T-helper 2 cell treated with Interferon-gamma antibody and Interleukin-4, amounts not matched to agents 5 μg/mL and 100 μg/mL, for 36 hours (primary cell): ENCODE results near the gene PSPC1.

ENCODE experiments used
- DNase-seq: peaks from one replicate; pipeline ENCODE4 v3.0.0; 2021; ENCODE audit warnings: low spot score
- H3K27ac Mint-ChIP-seq: one replicate; pipeline ENCODE4 v1.8.0; 2021; ENCODE audit warnings: mild to moderate bottlenecking, mixed read lengths
- H3K27me3 Mint-ChIP-seq: one replicate; pipeline ENCODE4 v1.8.0; 2021; ENCODE audit warnings: low read depth, mixed read lengths
- H3K36me3 Mint-ChIP-seq: one replicate; pipeline ENCODE4 v1.8.0; 2021; ENCODE audit warnings: low read depth, mixed read lengths
- H3K4me1 Mint-ChIP-seq: one replicate; pipeline ENCODE4 v1.8.0; 2021; ENCODE audit warnings: low read depth, mixed read lengths
- H3K4me3 Mint-ChIP-seq: one replicate; pipeline ENCODE4 v1.8.0; 2022; ENCODE audit warnings: mild to moderate bottlenecking, moderate library complexity, mixed read lengths
- H3K9me3 Mint-ChIP-seq: one replicate; pipeline ENCODE4 v1.8.0; 2021; ENCODE audit warnings: mixed read lengths

The PSPC1 gene

GRCh38 chr13:19674898-19675297, 107.8 kb downstream of the PSPC1 start:
- Mint-ChIP-seq H3K27ac (no peak overlapping the region), H3K9me3 (no peaks in the 10 kb centered on the region), H3K4me1 (no peaks in the 10 kb centered on the region), H3K36me3 (peaks cover 64% of the 10 kb centered on the region), H3K4me3 (no peak overlapping the region), H3K27me3 (no peaks in the 10 kb centered on the region)
- DNase-seq = no peak

DNA sequence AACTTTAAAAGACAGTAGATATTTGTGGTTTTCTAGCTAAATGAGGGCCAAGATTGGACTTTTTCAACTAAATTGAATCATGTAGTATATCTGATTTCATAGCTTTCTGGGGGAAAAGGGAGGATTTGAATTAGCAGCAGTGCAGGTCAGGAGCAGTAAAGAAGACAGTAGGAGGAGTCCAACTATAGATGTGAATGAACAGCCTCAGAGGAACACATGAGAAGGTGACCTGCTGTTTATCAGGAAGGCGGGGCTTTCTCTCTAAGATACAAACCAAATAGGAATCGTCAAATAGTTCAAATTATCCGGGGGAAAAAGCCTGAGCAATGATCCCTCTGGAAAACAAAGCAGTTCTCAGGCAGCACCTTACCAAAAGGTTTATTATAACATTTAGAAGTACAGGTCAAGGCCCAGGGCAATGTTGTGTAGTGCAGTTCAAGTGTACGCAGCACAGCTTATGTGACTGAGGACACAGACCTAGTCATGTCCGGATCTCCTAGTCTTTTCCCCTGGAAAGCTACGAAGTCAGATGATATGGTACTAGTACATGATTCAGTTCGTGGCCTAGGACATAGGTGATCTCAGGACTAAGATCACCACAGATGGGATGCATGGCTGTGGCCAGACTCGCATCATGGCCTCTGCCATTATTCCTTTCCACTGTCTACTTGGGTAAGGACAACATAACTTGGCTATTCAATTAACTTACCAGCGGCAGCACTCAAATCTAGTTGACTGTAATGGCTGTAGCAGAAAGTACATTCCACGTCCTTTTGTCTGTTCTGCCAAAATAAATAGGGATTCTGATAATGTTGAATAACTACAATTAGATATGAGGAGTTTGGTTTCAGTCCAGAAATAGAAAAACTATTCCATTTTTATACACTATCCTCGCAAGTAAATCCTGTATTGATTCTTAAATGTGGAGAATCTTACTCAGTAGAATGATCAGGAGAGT, 109.0 kb downstream of the PSPC1 start:
- Mint-ChIP-seq H3K27ac (no peak overlapping the region), H3K27me3 (no peaks in the 10 kb centered on the region), H3K4me3 (no peak overlapping the region), H3K36me3 (peaks cover 64% of the 10 kb centered on the region), H3K4me1 (no peaks in the 10 kb centered on the region), H3K9me3 (no peaks in the 10 kb centered on the region)
- DNase-seq = no peak

DNA sequence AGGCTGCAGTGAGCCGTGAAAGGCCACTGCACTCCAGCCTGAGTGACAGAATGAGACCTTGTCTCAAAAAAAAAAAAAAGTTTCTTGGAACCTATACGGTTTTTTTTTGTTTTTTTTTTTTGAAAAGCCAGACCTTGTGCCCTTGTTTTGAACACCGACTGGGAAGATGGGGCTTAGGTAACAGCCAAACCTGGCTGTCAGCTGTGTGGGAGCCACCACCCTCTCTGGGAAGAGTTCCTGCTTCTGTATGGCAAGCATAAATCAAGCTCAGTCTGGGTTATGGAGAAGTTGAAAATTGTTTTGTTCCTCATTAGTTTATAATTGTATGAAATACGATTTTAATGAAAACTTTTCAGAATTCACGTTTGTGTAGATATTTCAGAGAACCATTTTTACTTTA, 109.8 kb downstream of the PSPC1 start:
- Mint-ChIP-seq H3K4me3 (no peak overlapping the region), H3K9me3 (no peaks in the 10 kb centered on the region), H3K27me3 (no peaks in the 10 kb centered on the region), H3K36me3 (peaks cover 71% of the 10 kb centered on the region), H3K27ac (no peak overlapping the region), H3K4me1 (no peaks in the 10 kb centered on the region)
- DNase-seq = no peak

- Mint-ChIP-seq H3K27me3 (no peaks in the 10 kb centered on the region), H3K4me3 (no peak overlapping the region), H3K9me3 (no peaks in the 10 kb centered on the region), H3K4me1 (no peaks in the 10 kb centered on the region), H3K36me3 (peaks cover 69% of the 10 kb centered on the region), H3K27ac (no peak overlapping the region)
- DNase-seq = no peak
Measured at GRCh38 chr13:19670147-19670546, 112.6 kb downstream of the PSPC1 start.

DNA sequence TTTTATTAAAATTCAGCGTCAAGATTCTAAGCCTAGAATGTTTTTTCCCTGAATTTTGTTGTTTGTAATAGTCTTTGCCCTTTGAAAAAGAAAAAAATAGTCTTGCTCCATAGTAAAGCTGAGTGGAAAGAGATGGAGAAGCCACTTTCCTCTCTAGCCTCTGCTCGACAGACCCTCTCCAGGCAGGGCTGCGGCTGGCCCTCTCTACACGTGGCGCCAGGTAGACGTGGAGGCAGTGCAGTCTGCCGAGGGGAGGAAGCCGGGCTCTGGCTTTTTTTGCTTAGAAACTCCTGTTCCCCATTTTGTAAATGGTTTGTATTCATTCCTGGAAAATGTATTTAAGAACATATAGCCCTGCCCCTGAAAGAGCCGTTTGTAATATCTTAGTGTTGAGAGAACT, 114.0 kb downstream of the PSPC1 start:
- Mint-ChIP-seq H3K4me1 (no peaks in the 10 kb centered on the region), H3K27ac (no peak overlapping the region), H3K9me3 (no peaks in the 10 kb centered on the region), H3K27me3 (no peaks in the 10 kb centered on the region), H3K36me3 (peaks cover 69% of the 10 kb centered on the region), H3K4me3 (no peak overlapping the region)
- no peak for DNase-seq

DNA sequence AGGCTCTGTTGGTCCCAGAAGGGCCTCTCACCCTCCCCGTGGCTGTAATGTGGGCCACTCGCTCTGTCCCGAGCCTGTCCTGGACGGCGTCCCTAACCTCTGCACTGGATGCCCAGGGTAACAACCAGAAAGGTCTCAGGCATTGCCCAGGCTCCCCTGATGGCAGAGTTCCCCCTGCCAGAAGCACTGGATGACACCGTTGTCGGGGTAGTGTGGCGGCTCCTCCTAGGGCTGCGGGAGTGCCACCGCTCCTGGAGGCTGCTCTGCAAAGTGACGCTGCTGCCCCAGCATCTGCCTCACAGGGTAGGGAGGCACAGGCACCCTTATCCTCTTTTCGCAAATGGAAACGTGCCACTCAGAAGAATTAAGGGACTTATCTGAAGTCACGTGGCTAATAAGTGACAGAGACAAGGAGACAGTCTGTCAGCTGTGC, 117.3 kb downstream of the PSPC1 start:
- no peaks in the 10 kb centered on the region for H3K9me3 Mint-ChIP-seq
- H3K27me3 Mint-ChIP-seq = no peaks in the 10 kb centered on the region
- peaks cover 64% of the 10 kb centered on the region for H3K36me3 Mint-ChIP-seq
- H3K4me1 Mint-ChIP-seq = no peaks in the 10 kb centered on the region
- no peak overlapping the region for H3K27ac Mint-ChIP-seq
- no peak overlapping the region for H3K4me3 Mint-ChIP-seq
- no peak for DNase-seq

GRCh38 chr13:19664481-19665230, 118.1 kb downstream of the PSPC1 start:
- no peak for DNase-seq
- no peak overlapping the region for H3K27ac Mint-ChIP-seq

DNA sequence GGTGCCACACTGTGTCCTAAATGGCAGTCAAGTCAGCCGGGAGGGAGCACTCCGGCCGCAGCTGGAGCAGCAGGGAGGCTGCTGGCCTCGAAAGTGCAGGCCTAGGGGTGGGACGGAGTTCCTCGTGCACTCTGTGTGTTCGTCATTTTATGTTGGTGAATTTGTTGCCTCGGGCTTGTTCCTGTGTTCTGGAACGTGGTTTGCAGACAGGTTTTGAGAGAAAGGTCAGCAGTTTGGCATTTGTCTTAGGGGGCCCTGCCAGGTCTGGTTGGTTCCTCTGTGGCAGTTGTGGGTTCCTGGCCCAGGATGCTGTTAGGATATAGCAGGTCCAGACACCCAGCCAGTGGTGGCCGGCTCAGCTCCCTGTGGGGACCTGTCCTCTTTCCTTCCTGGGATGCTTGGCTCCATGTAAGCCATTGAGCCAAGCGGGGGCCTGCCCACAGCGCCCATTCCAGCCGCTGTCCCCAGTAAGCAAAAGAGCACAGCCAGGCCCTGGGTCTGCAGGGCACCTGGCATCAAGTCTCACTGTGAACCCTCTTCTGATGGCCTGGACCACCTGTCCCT, 119.2 kb downstream of the PSPC1 start:
- H3K27ac Mint-ChIP-seq = no peak overlapping the region
- no peaks in the 10 kb centered on the region for H3K27me3 Mint-ChIP-seq
- peaks cover 63% of the 10 kb centered on the region for H3K36me3 Mint-ChIP-seq

More at GRCh38 chr13:19664481-19665230, 118.1 kb downstream of the PSPC1 start:
- no peaks in the 10 kb centered on the region for H3K27me3 Mint-ChIP-seq
- no peaks in the 10 kb centered on the region for H3K4me1 Mint-ChIP-seq
- H3K36me3 Mint-ChIP-seq = peaks cover 59% of the 10 kb centered on the region
- H3K9me3 Mint-ChIP-seq = no peaks in the 10 kb centered on the region
- no peak overlapping the region for H3K4me3 Mint-ChIP-seq

DNA sequence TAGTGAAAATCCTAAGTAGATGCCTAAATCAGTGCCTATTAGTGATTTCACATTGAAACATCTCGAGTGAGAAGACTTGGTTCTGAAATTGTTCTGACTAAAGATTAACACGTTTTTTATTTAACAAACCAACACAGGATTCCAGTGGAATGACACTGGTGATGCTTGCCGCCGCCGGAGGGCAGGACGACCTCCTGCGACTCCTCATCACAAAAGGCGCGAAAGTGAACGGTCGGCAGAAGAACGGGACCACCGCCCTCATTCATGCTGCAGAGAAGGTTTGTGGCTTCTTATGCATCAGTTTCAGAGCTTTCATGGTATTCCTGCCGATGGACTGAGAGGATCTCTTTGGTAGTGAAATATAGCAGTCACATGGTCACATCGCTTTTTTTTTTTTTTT, 121.2 kb downstream of the PSPC1 start:
- H3K4me1 Mint-ChIP-seq = no peaks in the 10 kb centered on the region
- no peak for DNase-seq
- H3K9me3 Mint-ChIP-seq = no peaks in the 10 kb centered on the region
- no peaks in the 10 kb centered on the region for H3K27me3 Mint-ChIP-seq
- H3K27ac Mint-ChIP-seq = no peak overlapping the region
- H3K36me3 Mint-ChIP-seq = peaks cover 55% of the 10 kb centered on the region
- no peak overlapping the region for H3K4me3 Mint-ChIP-seq

More for the DNA sequence above, 119.2 kb downstream of the PSPC1 start:
- Mint-ChIP-seq H3K4me1 (no peaks in the 10 kb centered on the region), H3K4me3 (no peak overlapping the region), H3K9me3 (no peaks in the 10 kb centered on the region)
- no peak for DNase-seq

GRCh38 chr13:19661126-19661525, 121.6 kb downstream of the PSPC1 start:
- Mint-ChIP-seq H3K9me3 (no peaks in the 10 kb centered on the region), H3K27me3 (no peaks in the 10 kb centered on the region), H3K4me3 (no peak overlapping the region), H3K27ac (no peak overlapping the region), H3K36me3 (peaks cover 55% of the 10 kb centered on the region), H3K4me1 (no peaks in the 10 kb centered on the region)
- no peak for DNase-seq

- no peaks in the 10 kb centered on the region for H3K4me1 Mint-ChIP-seq
- peaks cover 48% of the 10 kb centered on the region for H3K36me3 Mint-ChIP-seq
- no peak overlapping the region for H3K4me3 Mint-ChIP-seq
- H3K27me3 Mint-ChIP-seq = no peaks in the 10 kb centered on the region
- no peak for DNase-seq
- H3K9me3 Mint-ChIP-seq = no peaks in the 10 kb centered on the region
- H3K27ac Mint-ChIP-seq = no peak overlapping the region
Measured at GRCh38 chr13:19658831-19659230, 123.9 kb downstream of the PSPC1 start.

DNA sequence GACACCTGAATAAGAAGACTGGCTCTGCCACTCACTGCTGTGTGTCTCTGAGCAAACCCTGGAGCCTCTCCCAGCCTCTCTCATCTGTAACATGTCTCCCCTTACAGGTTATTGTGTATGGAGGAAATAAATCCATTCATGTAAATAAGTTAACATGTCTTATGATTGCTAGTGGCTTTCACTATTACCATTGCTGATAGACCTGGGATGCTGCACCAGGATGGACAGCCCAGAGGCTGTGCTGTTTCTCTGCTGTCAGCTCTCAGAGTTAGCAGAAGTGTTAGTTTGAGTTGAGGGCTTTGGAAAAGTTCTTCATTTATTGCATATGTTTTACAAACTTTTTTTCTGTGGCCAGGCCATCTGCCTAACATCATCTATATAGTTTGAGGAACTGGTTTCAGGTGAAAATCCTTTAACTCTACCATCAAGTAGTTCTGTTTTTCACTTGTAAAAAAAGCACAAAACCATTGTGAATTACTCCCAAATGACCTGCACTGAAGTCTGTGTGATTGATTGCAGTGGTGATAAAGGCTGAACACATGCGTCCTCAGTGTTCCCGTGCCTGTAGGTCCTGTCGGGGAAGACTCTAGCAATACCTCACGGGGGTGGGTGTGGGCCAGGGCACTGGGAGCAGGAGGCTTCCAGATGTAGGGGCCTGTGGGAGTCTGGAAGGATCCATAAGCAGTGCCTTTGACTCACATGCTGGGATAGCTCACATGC, 124.7 kb downstream of the PSPC1 start:
- no peaks in the 10 kb centered on the region for H3K27me3 Mint-ChIP-seq
- H3K27ac Mint-ChIP-seq = no peak overlapping the region
- H3K36me3 Mint-ChIP-seq = peaks cover 45% of the 10 kb centered on the region

More for the DNA sequence above, 124.7 kb downstream of the PSPC1 start:
- no peaks in the 10 kb centered on the region for H3K9me3 Mint-ChIP-seq
- no peak overlapping the region for H3K4me3 Mint-ChIP-seq
- DNase-seq = no peak
- no peaks in the 10 kb centered on the region for H3K4me1 Mint-ChIP-seq
